Fibroblast of villous mesenchyme (primary cell): Measurements from ENCODE around the gene HSD3B2. TPM values are rescaled to one million over a fixed set of nuclear protein-coding genes. Genes with fewer than 3 reads are reported as not detected.

Experiments used
- DNase-seq: peaks from one replicate; pipeline ENCODE4 v3.0.0-alpha.2; 2010; ENCODE audit warnings: low read depth
- H3K4me3 ChIP-seq: 2 replicates; pipeline ENCODE4 v1.5.1; 2011; ENCODE audit warnings: low read depth, mild to moderate bottlenecking, low read length
- CTCF ChIP-seq: IDR thresholded peaks from 2 replicates; pipeline ENCODE4 v1.5.1; 2012; ENCODE audit warnings: low read depth, mild to moderate bottlenecking, low read length; ENCODE audit not compliant: insufficient read depth
- total RNA-seq: library from RNA; depleted of rRNA; stranded (reverse); fragments of >200 nt; gene quantifications from 2 replicates; pipeline ENCODE4 v1.2.3, GENCODE V29; 2012

The HSD3B2 gene
- total RNA-seq, 1 donor = not detected

DNA sequence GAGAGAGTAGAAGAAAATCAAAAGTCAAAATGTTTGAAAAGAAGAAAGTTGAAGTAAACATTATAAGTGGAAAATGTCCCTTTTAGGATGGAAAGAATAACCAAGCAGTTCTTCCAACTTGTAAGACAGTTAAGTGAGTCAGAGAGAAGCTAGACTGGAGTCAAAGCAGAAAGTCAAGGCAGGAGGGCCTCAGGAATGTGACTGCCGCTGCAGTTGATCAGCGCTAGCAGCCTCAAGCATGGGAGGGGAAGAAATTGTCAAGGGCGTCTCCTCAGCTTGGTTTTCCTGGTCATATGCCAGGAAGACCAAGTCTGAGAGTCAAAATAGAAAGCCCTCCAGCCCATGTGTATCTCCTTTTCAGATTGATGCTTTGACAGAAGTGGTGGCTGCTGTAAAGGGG, 23.2 kb upstream of the HSD3B2 start:
- no peak for TF ChIP-seq CTCF
- DNase-seq = no peak
- no peak overlapping the region for H3K4me3 ChIP-seq

GRCh38 chr1:119394085-119394484, 20.9 kb upstream of the HSD3B2 start:
- DNase-seq = no peak
- TF ChIP-seq CTCF = no peak
- no peak overlapping the region for H3K4me3 ChIP-seq

- DNase-seq = no peak
- no peak overlapping the region for H3K4me3 ChIP-seq
- no peak for TF ChIP-seq CTCF
Measured at GRCh38 chr1:119396982-119397381, 18.0 kb upstream of the HSD3B2 start.

- no peak overlapping the region for H3K4me3 ChIP-seq
- no peak for TF ChIP-seq CTCF
- DNase-seq = no peak
Measured at GRCh38 chr1:119397986-119398385, 17.0 kb upstream of the HSD3B2 start.

- no peak overlapping the region for H3K4me3 ChIP-seq
- no peak for DNase-seq
- TF ChIP-seq CTCF = no peak
Measured at GRCh38 chr1:119404736-119405135, 10.2 kb upstream of the HSD3B2 start.

- no peak for TF ChIP-seq CTCF
- no peak overlapping the region for H3K4me3 ChIP-seq
- peak; percentile 23 for DNase-seq
Measured at GRCh38 chr1:119409731-119410130, 5.2 kb upstream of the HSD3B2 start.

DNA sequence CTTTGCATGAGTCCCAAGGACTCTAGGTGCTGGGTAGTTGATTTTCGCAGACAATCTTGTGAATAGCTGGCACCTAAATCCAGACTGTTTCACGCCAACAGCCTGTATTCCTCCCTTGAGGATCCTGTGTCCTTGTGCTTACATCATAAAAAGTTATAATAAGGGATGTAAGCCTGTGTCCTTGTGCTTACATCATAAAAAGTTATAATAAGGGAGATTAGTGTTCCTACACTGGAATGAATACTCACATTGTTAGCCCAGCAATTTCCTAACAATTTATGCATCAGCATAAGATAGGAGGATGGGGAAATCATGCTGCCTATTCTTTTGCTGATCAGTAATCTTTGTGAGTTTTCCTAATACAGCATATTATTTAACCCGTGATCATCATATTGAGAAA, 4.0 kb upstream of the HSD3B2 start:
- H3K4me3 ChIP-seq = no peak overlapping the region
- no peak for DNase-seq
- TF ChIP-seq CTCF = no peak
